ENCODE measurements around the gene PIK3CD.

GRCh38 chr1:9761855-9762254 is 110.3 kb downstream of the PIK3CD start:
- TF ChIP-seq CTCF (conservative IDR thresholded peaks at IDR 0.05; ENCODE audit: low read depth, low read length) (no peak), RCOR1 (IDR thresholded peaks at IDR 0.05; ENCODE audit: insufficient replicate concordance, low read length) (no peak), POLR2A (IDR thresholded peaks at IDR 0.05; ENCODE audit: low read depth, low read length) (no peak), CEBPB (IDR thresholded peaks at IDR 0.05; ENCODE audit: low read depth, low read length) (no peak), USF2 (IDR thresholded peaks at IDR 0.05; ENCODE audit: low read depth, low read length) (no peak), SMC3 (IDR thresholded peaks at IDR 0.05; ENCODE audit: low read depth, low read length) (no peak), ELK1 (IDR thresholded peaks at IDR 0.05; ENCODE audit: borderline replicate concordance, low read depth, low read length) (no peak), MXI1 (IDR thresholded peaks at IDR 0.05; ENCODE audit: borderline replicate concordance, low read depth, low read length) (no peak), MAFK (IDR thresholded peaks at IDR 0.05; ENCODE audit: low read depth, low read length) (no peak), RAD21 (IDR thresholded peaks at IDR 0.05; ENCODE audit: low read length) (no peak), BHLHE40 (IDR thresholded peaks at IDR 0.05; ENCODE audit: low read depth, low read length) (no peak), CHD1 (IDR thresholded peaks at IDR 0.05; ENCODE audit: low read depth, low read length) (no peak), FOS (IDR thresholded peaks at IDR 0.05; ENCODE audit: low read depth, low read length) (no peak)

Data from IMR-90 (cell line).